HG03354 (cell line): ENCODE data around the gene ZNF160.
"Not testable (repeated sequence)": the region's sequence is repeated elsewhere in the genome, so short reads cannot be mapped to it uniquely, and the experiment has no call there.

Source experiments
- ATAC-seq: cut with Tn5 transposase; IDR thresholded peaks from one replicate; pipeline ENCODE4 v1.9.1; 2021; ENCODE audit warnings: mild to moderate bottlenecking; ENCODE audit not compliant: unreplicated experiment, poor library complexity, severe bottlenecking

Gene ZNF160

GRCh38 chr19:53034948-53035675 is 68.1 kb downstream of the ZNF160 start:
- ATAC-seq: no peak

- ATAC-seq: no peak
Measured at GRCh38 chr19:53034054-53034453, 69.2 kb downstream of the ZNF160 start.

DNA sequence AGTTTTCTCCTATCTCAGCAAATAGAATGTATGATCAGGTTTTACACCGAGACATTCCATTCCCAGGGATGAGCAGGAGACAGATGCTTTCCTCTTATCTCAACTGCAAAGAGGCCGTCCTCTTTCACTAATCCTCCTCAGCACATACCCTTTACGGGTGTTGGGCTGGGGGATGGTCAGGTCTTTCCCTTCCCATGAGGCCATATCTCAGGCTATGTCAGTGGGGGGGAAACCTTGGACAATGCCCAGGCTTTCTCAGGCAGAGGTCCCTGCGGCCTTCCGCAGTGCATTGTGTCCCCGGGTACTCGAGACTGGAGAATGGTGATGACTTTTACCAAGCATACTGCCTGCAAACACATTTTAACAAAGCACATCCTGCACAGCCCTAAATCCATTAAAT is 74.9 kb downstream of the ZNF160 start:
- not testable (repeated sequence) for ATAC-seq

DNA sequence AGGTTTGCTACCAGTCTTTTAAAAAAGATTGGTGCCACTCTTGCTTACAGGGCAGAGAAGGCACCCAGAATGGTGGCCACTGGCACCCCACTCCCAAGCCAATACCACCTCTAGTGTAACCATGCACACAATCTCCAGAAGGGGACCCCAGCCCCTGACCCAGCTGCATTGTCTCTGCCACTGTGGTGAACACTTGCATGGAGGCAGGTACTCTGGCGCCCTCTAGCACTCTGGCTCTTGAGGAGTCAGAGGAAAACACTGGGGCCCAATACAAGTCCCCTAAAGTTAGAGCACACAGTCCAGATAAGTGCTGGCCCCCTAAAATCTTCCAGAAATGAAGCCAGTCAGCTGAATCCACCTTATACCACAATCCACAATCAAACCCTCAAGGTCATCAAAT is 83.5 kb downstream of the ZNF160 start:
- ATAC-seq: no peak
